GM18526 (cell line): ENCODE measurements around the gene ELF5.

Source experiments
- POLR2A ChIP-seq: IDR thresholded peaks from 3 replicates; pipeline ENCODE4 v1.6.1; 2011; ENCODE audit not compliant: insufficient read length; ENCODE audit errors: extremely low read depth

ELF5 gene

DNA sequence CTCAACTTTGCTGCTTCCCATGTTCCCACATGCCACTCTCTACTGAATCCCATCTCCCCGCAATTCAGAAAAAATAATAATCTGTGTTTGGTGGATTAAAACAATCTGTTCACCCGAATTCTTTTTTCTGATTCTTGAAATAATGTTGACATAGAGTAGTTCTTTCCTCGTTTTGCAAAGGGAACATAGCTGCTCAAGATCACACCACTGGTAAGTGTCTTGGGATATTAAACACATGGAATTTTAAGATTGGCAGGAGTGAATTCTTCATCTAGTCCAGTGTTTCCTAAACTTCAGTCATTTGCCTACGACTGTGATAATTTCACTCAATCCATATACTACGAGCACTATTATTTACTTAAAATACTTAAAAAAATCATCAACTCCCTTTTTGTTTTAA lies 6.0 kb downstream of the ELF5 start:
- TF ChIP-seq POLR2A, result no peak

DNA sequence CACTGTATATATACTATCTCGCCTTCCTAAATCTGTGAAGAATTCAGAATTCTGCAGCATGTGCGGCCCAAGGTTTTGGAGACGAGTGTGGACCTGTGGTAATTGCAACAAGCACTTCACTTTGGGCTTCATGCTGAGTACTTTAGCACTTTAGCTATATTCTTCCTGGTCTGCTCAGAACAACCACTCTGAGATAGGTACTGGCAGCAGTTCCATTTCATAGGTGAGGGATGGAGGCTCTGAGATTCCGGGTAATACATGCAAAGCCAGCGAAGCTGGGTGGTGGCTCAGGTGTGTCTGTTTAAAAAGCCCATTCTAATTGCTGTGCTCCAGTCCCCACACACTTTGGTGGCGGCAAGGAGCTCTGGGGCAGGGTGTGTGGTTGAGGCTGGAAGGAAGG lies 6.4 kb downstream of the ELF5 start:
- no peak for TF ChIP-seq POLR2A

DNA sequence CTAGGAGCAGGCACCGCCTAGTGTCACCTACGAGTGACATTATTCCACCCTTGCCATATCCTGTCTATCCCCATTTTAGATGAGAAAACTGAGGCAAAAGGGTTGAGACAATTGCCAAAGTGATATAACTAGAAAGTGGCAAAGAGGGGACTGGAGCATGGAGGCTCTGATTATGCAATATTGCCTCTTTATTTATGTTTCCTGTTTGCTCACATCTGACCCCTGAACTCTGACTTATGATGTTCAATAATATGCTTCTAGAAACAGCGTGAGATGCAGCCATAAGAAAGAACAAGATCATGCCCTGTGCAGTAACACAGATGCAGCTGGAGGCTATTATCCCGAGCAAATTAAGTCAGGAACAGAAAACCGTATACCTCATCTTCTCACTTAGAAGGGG lies 7.7 kb downstream of the ELF5 start:
- no peak for TF ChIP-seq POLR2A

DNA sequence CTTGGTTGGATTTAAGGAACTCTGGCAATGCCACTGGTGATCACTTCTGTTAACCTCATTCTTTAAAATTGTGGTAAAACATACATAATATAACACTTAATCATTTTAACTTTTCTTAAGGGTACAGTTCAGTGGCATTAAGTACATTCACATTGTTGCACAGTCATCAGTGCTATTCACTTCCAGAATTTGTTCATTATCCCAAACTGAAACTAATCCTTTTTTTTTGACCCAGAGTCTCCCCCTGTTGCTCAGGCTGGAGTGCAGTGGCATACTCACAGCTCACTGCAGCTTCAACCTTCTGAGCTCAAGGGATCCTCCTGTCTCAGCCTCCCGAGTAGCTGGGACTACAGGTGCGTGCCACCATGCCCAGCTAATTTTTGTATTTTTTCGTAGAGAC lies 10.6 kb downstream of the ELF5 start:
- no peak for TF ChIP-seq POLR2A

DNA sequence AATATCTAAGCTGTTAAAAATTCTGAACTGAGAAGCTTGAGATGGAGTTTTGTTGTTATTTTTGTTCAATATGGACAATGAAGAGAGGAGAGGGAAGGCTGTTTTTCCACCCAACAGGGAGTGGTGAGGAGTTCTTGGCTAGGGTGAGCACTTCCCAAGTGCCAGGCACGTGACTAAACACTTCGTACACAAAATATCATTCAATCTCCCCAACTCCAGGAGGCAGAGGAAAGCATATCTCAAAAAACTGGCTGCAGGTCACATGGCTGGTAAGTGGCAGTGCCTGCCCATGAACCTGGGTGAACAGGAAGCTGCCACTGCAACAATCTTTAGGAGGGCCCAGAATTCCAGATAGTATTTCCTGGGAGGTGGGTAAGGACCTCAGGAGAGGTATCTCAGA lies 11.6 kb downstream of the ELF5 start:
- no peak for TF ChIP-seq POLR2A

DNA sequence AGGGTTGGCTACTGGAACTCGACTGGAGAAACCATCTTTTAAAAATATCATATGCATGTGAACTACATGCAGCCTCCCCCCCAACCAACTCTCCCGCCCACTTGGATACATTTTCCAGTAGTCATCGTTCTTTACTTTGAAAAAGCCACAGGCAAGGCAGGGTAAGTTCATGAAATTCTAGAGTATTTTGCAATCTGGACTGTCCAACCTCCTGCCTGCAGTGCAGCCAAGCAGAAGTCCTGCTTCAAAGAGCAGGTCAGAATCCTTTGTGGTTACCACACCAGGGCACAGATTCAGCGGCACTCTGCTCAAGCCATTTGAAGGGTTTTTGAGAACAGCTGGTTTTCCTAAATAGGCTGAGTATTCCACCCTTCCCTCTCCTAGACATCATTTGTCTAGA lies 12.1 kb downstream of the ELF5 start:
- no peak for TF ChIP-seq POLR2A

DNA sequence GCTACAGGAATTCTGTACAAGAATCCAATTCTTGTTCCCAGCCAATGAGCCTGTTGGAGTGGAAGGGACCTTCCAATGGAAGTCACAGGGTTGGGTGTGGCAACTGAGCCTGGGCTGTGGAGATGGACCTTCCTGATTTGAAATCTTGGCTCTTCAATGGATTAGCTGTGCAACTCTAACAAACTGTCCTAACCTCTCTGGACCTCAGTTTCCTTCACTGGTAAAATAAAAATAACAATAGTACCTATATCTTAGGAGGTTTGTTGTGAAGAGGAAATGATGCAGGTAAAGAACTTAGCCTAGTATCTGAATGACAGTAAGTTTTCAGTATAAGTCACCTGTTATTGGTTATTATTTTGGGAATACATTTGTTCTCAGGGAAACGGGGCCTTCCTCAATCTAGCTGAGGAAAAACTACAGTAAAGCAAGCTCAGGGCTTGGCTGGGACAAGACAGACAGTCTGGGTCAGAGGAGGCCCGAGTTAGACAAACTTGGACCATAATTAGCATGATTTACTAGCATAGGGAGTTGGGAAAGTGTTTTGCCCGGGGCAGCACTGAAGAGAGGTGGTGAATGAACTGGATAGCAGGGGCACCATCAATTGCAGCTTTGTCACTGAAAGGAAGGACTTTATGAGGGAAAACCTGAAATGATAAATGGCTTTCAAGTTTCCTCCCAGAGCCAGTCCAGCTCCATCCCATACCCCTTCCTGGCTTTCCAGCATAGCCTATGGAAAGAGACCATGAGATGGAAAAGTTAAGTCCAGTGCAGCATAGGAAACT lies 13.7 kb downstream of the ELF5 start:
- TF ChIP-seq POLR2A, result no peak

DNA sequence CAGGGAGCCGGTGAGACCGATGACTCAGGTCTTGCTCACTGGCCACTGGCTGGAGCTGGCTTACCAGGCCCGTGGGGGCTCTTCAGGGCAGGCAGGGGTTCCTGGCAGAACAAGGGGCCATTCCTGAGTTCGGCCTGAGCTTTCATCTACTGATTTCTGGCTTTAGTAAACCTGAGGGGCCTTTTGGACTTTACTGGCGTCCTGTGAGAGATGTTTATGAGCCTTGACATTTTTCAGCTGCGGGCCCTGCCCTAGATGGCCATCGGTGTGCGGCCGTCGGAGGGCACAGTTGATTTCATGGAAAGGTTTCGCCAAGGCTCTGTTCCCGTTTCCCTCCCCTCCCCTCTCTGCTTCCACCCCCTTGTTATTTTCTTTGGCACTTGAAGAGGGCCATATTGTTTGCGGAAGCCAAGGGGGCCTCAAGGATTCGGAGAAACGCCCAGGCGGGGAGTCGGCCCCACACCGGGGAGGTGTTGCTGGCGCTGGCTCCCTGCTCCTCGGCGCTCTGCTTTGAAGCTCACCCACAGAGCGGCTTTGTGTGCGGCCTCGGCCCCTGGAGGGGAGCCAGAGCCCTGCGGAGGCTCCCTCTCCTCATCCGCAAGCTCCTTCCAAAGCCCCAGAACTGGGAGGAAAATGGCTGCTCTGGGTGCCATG lies 17.7 kb downstream of the ELF5 start:
- no peak for TF ChIP-seq POLR2A

DNA sequence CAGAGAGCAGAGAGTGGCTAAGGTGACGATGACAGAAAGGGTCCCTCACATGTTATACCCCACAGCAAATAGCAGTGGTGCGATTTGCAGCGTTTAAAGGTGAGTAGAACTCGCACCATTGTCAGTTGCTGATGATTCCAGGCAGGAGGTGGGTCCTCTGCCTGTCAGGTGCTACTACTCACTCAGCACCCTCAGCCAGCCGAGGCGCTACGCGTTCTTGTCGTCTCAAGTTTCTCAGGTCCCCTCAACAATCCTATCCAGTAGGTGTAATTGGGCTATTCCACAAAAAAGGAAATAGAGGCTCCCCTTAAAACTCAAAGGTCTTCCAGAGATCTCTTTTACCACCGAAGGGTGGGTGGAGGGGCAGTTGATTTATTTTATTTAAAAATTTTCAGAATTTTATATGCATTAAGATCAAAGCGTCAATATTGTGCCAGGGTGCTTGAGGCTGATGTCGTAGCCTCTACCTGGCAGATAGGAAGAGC lies 18.3 kb downstream of the ELF5 start:
- TF ChIP-seq POLR2A, result no peak

DNA sequence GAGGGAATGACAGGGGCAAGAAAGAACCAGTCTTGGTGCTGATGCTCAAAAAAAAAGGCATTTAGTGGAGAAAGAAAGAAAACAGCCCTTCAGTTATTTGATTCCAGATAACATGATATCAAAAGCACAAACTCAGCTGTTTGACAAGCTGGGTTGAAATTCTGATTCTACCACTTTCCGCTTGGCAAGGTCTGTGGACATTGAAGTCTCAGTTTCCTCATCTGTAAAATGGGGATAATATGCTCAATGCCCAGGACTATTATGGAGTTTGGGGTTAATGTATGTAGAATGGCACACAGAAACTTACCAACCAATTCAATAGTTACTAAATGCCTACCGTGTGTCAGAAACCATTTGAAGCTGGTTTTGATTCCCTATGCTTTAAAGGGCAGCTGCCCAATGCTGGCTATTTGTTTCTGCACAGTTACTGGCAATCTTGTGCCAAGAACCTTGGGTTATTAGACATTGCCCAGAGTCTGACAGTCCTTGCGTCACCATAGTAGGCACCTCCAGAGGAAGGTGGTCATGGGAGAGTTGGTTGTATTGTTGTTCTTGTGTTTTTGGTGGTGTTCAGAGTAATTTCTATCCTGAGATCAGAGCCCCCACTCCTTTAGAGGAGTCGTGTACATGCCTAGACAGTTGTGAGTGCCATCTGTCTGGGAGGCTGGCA lies 19.5 kb downstream of the ELF5 start:
- no peak for TF ChIP-seq POLR2A

DNA sequence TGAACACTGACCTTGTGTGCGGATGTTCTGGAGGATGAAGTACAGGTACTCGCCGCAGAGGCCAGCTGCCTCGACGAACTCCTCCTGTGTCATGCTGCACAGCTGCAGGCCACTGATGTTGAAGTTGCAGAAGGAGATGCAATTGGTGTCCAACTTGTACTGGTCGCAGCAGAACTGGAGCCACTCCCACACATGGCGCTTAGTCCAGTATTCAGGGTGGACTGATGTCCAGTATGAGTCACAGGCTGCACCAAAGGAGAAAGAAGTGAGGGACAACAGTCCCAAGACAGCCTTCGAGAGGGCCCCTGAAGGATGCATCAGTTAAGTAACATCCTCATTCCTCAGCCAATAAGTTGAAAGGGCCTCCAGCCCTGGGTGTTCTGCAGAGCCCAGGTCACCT lies 20.1 kb downstream of the ELF5 start:
- TF ChIP-seq POLR2A, result no peak

DNA sequence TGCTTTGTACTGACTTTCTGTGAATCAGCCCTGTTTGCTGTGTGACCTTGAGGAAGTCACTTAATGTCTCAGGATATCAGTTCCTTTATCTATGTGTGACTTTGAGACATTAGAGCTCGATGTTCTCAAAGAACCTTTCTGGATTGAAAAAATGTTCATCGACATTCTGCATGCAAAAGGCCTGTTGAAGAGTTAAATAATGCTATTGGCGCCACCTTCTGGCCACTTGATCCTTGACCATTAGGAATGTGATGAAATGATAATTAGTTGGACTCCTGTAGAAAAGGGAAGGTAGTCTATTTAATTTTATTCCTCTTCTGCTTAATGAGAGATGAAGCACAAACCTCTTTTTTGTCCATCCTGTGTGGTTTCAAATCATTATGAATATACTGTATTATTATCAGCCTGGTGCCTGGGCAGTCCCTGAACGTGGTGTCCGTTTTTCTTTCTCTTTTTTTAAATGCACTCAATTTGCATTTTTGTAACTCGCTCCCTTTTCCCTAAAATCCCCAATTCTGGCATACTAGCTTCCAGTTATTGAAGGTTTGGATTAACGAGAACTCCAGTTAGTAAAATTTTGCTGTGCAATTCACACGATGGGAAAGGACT lies 20.7 kb downstream of the ELF5 start:
- TF ChIP-seq POLR2A, result no peak

DNA sequence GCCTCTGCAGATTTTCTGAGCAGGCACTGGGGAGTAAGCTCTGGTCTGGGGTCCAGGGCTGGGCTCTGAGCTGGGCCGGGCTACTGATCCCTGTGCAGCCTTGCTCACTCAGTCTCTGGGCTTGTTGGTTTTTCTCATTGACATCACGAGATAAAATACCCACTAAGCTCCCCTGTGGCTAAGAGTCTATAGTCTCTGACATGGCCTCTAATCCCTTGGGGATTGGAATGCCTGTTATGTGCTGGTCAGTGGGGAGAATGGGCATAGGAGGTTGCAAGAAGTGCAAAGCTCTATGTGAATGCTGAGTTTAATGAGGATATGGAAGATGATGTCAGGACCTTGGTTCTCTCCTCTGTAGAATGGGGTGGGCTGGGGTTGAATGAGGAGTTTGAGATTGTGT lies 23.3 kb downstream of the ELF5 start:
- TF ChIP-seq POLR2A, result no peak

DNA sequence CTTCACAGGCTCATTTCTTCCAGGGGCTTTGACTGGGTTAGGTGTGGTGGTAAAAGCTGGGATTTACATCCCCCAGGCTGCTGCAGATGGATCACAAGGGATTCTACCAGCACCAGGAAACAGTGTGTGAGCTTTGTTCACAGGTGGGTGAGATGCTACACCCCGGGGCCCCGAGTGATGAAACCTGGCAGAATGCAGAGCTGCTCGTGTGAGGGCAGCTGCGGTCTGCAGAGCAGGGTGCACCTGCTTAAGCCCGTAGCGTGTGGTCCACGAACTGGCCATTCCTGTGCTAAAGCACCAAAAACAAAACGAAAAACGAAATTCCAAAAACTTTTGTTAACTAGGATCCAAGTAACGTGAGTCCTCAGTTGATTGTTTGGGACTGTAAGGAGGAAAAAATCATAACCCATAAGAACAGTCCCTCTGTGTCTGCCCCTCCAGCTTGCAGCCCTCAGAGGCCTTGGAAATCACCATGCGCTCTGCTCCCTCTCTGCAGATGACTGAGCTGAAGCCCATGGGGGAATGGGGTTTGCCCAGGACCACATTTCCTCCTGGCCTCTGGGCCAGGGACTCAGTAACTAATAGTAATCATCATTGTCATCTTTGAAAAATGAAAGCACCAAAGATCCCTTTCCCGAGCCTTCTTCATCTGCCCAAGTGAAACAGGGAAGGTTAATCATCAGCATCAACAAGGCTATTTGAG lies 24.6 kb downstream of the ELF5 start:
- no peak for TF ChIP-seq POLR2A

DNA sequence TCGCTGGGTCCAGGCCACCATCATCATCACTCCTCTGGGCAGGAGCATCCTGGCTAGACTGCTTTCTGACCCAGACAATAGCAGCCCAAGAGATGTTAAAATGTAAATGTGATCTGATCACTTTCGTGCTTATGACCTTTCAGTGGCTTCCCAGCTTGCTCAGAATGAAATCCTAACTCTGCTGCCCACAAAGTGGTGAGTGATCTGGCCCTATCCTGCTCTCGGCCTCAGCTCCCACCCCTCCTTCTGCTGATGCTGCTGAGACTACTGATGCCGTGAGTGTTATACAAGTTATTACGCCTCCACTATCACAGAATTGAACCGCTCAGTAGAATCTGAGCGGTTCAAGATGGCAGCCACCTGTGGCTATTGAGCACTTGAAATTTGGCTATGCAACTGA lies 26.2 kb downstream of the ELF5 start:
- TF ChIP-seq POLR2A, result no peak
